ENCODE measurements around the gene ACTR3C. TPM values are rescaled to one million over a fixed set of nuclear protein-coding genes. Genes with fewer than 3 reads are reported as not detected.

Gene ACTR3C
- total and polyA plus RNA-seq, 2 of the 13 experiments (the other 11 are each of a cell fraction or from before 2014, with no cell fraction given) = 3.8 to 7.5 TPM

DNA sequence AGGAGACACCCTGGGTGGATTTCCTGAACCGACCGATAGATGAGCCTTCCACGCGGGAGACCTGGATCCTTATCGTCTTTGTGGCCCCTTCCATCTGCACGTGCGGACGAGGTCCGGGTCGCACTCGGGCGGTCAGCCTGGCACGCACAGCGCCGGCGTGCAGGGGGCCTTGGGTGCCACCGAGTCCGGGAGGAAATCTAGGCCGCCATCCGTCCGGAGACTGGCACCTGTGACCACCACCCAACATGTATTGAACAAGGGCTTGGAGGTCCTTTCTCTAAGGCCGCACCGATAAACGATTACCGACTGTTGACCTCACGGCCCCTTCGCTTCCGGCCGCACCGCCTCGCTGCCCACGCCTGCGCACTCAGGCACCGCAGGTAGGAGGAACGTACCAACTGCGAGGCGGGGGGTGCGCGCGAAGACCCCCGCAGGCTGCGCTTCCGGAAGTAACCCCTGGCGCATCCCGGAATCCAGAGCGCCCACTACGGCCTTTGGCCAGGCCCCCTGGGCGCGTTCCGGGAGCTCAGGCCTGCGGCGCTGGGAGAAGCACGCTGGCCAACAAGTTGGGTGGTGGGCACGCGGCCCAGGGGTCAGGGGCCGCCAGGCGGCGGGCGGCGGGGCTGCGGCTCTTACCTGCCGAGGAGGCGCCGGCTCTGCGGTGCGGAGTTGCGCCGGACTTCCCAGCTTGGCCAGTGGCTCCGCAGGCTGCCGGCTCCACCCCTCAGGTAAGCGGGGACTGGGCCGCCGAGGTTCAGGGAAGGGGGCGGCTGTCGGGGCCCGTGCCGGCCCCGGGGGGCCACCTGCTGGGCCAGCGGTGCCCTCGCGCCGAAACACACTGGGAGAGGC lies at the start of gene ACTR3C, which contains the start of gene LRRC61 (continued):
- TF ChIP-seq KLF11 (CRISPR knock-in tag; IDR thresholded peaks at IDR 0.05) (peak; percentile 25; the same call in 1 of the 2 replicates), POLR2AphosphoS2 (IDR thresholded peaks at IDR 0.05; ENCODE audit: low read depth, low read length) (peak; percentile 69; the same call in 1 of the 2 replicates), ZNF296 (CRISPR knock-in tag; conservative IDR thresholded peaks at IDR 0.05) (no peak), ZNF350 (CRISPR knock-in tag; IDR thresholded peaks at IDR 0.05; ENCODE audit: borderline replicate concordance, low read depth) (peak; percentile 95), TCF12 (IDR thresholded peaks at IDR 0.05) (no peak), TCF12 (CRISPR knock-in tag; IDR thresholded peaks at IDR 0.05) (peak; percentile 48; the same call in 1 of the 2 replicates), HNF4A (CRISPR knock-in tag; IDR thresholded peaks at IDR 0.05) (peak; percentile 66), ZSCAN22 (CRISPR knock-in tag; IDR thresholded peaks at IDR 0.05) (no peak), ZNF652 (CRISPR knock-in tag; IDR thresholded peaks at IDR 0.05; ENCODE audit: borderline replicate concordance, low read depth) (0 out of 2 replicates have a peak, but pooled peaks have one; percentile 13), GLI4 (CRISPR knock-in tag; IDR thresholded peaks at IDR 0.05; ENCODE audit: borderline replicate concordance) (0 out of 2 replicates have a peak, but pooled peaks have one; percentile 20), KLF12 (CRISPR knock-in tag; IDR thresholded peaks at IDR 0.05; ENCODE audit: borderline replicate concordance) (no peak; the same call in 1 of the 2 replicates), ZNF33B (CRISPR knock-in tag; IDR thresholded peaks at IDR 0.05) (peak; percentile 43; the same call in 1 of the 2 replicates), MZF1 (CRISPR knock-in tag; IDR thresholded peaks at IDR 0.05; ENCODE audit: borderline replicate concordance) (no peak), IRF2 (CRISPR knock-in tag; IDR thresholded peaks at IDR 0.05) (peak; percentile 79; the same call in 1 of the 2 replicates), KAT7 (CRISPR knock-in tag; IDR thresholded peaks at IDR 0.05; ENCODE audit: borderline replicate concordance) (peak; percentile 71; the same call in 1 of the 2 replicates), NFRKB (IDR thresholded peaks at IDR 0.05) (no peak)
- TF ChIP-seq, protein P1, sequence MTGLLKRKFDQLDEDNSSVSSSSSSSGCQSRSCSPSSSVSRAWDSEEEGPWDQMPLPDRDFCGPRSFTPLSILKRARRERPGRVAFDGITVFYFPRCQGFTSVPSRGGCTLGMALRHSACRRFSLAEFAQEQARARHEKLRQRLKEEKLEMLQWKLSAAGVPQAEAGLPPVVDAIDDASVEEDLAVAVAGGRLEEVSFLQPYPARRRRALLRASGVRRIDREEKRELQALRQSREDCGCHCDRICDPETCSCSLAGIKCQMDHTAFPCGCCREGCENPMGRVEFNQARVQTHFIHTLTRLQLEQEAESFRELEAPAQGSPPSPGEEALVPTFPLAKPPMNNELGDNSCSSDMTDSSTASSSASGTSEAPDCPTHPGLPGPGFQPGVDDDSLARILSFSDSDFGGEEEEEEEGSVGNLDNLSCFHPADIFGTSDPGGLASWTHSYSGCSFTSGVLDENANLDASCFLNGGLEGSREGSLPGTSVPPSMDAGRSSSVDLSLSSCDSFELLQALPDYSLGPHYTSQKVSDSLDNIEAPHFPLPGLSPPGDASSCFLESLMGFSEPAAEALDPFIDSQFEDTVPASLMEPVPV (CRISPR knock-in tag; IDR thresholded peaks at IDR 0.05) = peak; percentile 84; the same call in 1 of the 2 replicates
- TF ChIP-seq, protein P2, sequence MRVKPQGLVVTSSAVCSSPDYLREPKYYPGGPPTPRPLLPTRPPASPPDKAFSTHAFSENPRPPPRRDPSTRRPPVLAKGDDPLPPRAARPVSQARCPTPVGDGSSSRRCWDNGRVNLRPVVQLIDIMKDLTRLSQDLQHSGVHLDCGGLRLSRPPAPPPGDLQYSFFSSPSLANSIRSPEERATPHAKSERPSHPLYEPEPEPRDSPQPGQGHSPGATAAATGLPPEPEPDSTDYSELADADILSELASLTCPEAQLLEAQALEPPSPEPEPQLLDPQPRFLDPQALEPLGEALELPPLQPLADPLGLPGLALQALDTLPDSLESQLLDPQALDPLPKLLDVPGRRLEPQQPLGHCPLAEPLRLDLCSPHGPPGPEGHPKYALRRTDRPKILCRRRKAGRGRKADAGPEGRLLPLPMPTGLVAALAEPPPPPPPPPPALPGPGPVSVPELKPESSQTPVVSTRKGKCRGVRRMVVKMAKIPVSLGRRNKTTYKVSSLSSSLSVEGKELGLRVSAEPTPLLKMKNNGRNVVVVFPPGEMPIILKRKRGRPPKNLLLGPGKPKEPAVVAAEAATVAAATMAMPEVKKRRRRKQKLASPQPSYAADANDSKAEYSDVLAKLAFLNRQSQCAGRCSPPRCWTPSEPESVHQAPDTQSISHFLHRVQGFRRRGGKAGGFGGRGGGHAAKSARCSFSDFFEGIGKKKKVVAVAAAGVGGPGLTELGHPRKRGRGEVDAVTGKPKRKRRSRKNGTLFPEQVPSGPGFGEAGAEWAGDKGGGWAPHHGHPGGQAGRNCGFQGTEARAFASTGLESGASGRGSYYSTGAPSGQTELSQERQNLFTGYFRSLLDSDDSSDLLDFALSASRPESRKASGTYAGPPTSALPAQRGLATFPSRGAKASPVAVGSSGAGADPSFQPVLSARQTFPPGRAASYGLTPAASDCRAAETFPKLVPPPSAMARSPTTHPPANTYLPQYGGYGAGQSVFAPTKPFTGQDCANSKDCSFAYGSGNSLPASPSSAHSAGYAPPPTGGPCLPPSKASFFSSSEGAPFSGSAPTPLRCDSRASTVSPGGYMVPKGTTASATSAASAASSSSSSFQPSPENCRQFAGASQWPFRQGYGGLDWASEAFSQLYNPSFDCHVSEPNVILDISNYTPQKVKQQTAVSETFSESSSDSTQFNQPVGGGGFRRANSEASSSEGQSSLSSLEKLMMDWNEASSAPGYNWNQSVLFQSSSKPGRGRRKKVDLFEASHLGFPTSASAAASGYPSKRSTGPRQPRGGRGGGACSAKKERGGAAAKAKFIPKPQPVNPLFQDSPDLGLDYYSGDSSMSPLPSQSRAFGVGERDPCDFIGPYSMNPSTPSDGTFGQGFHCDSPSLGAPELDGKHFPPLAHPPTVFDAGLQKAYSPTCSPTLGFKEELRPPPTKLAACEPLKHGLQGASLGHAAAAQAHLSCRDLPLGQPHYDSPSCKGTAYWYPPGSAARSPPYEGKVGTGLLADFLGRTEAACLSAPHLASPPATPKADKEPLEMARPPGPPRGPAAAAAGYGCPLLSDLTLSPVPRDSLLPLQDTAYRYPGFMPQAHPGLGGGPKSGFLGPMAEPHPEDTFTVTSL (CRISPR knock-in tag; IDR thresholded peaks at IDR 0.05; ENCODE audit: borderline replicate concordance) = peak; percentile 77; the same call in 1 of the 2 replicates
- TF ChIP-seq, protein P3, sequence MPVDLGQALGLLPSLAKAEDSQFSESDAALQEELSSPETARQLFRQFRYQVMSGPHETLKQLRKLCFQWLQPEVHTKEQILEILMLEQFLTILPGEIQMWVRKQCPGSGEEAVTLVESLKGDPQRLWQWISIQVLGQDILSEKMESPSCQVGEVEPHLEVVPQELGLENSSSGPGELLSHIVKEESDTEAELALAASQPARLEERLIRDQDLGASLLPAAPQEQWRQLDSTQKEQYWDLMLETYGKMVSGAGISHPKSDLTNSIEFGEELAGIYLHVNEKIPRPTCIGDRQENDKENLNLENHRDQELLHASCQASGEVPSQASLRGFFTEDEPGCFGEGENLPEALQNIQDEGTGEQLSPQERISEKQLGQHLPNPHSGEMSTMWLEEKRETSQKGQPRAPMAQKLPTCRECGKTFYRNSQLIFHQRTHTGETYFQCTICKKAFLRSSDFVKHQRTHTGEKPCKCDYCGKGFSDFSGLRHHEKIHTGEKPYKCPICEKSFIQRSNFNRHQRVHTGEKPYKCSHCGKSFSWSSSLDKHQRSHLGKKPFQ (CRISPR knock-in tag; IDR thresholded peaks at IDR 0.05; ENCODE audit: insufficient replicate concordance) = peak; percentile 41
- TF ChIP-seq, protein P4, sequence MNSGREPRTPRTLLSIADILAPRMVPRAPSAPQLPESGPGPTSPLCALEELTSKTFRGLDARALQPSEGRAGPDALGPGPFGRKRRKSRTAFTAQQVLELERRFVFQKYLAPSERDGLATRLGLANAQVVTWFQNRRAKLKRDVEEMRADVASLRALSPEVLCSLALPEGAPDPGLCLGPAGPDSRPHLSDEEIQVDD (CRISPR knock-in tag; IDR thresholded peaks at IDR 0.05; ENCODE audit: borderline replicate concordance) = peak; percentile 85; the same call in 1 of the 2 replicates

Data from HepG2 (cell line).